ENCODE measurements around the gene SEPTIN14.
"Not testable (repeated sequence)": the region's sequence is repeated elsewhere in the genome, so short reads cannot be mapped to it uniquely, and the experiment has no call there.

The SEPTIN14 gene

DNA sequence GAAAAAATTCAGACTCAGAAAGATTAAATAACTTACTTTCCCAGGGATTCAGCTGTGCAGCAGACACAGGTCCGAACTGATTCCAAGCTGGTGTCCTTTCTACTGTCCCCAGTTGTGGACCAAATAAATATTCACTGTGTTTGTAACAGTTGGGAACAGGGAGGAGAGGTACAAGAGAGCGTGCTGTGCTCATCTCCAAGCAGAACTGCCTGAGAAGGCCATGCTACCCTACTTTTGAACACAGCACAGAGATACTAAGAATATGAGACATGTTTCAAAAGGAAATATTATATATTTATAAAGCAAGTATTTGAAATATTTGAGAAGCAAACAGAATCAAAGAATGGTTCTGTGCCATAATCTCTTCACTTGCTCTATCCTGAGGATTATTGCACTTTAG is at the start of gene SEPTIN14:
TSS of gene SEPTIN14 (minus strand) at position 101 of the 400 bp plus-strand sequence. CDS start 756 bp downstream, outside the sequence.
- DNase-seq, result not testable (repeated sequence)

DNA sequence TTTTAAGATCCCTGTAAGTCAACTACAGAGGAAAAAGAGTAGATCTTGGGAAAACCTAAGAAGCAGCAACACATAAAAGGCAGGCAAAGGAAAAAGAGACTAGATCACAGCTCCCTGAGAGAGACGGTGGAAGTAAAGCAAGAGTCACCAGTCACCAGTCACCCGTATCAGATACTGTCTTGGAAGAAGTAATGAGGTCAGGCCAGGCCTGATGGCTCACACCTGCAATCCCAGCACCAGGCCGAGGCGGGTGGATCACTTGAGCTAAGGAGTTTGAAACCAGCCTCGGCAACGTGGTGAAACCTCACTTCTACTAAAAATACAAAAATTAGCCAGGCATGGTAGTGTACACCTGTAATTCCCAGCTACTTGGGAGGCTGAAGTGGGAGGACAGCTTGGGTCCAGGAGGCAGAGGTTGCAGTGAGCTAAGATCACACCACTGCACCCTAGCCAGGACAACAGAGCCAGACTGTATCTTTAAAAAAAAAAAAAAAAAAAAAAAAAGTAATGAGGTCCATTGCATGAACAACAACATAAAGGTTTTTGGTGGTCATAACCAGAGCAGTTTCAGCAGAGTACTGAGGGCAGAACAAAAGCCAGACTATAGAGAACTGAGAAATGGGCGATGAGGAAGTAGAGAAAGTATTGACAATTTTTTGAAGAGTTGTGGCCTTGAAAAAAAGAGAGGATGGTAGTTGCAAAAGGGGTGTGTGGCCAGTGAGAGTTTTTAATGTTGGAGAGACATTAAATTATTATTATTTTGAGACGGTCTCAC is 41.6 kb upstream of the SEPTIN14 start:
- DNase-seq, result no peak

DNA sequence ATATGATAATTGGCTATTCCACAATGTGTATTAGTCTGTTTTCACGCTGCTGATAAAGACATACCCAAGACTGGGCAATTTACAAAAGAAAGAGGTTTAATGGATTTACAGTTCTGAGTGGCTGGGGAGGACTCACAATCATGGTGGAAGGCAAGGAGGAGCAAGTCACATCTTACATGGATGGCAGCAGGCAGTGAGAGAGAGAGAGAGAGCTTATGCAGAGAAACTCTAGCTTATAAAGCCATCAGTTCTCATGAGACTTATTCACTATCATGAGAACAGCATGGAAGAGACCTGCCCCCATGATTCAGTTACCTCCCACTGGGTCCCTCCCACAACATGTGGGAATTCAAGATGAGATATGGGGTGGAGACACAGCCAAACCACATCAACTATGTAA is 38.5 kb upstream of the SEPTIN14 start:
- DNase-seq, result not testable (repeated sequence)

DNA sequence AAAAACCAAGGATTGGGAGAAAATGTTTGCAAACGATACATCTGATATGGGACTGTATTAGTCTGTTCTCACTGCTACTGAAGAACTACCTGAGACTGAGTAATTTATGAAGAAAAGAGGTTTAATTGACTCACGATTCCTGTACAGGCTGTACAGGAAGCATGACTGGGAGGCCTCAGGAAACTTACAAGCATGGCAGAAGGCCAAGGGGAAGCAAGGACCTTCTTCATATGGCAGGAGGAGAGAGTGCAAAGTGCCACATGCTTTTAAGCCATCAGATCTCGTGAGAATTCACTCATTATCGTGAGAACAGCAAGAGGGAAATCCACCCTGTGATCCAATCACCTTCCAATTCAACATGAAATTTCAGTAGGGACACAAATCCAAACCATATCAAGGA is 35.7 kb upstream of the SEPTIN14 start:
- DNase-seq, result no peak

GRCh38 chr7:55895021-55895420 is 32.5 kb upstream of the SEPTIN14 start:
- no peak for DNase-seq

- no peak for DNase-seq
These were observed 31.4 kb upstream of the SEPTIN14 start for GRCh38 chr7:55893940-55894339.

DNA sequence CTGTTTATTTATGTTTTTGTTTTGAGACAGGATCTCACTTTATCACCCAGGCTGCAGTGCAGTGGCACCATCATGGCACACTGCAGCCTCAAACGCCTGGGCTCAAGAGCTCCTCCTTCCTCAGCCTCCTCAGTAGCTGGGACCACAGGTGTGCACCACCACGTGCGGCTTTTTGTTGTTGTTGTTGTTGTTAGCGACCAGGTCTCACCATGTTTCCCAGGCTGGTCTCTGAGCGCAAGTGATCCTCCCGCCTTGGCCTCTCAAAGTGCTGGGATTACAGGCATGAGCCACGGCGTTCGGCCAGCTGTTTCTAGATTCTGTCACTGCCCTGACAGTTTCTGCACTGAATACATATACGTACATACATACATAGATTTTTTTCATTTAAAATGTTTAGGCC is 25.8 kb upstream of the SEPTIN14 start:
- not testable (repeated sequence) for DNase-seq

DNA sequence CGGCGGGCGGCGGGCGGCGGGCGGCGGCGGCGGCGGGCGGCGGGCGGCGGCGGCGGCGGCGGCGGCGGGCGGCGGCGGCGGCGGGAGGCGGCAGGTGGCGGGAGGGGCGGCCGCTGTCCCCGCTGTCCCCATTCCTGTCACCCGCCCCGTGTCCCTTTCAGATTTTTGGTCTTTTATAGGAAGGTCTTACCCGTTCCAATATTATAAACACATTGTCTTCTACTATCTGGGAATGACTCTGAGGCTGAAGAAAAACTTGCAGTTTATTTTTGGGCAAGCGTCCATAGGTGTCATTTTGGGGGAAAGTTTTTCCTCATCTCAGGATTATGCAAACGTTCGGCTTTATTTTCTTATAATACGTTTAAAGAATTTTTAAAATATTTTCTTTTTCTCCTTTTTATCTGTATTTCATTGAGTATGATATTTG is 25.3 kb upstream of the SEPTIN14 start:
- no peak for DNase-seq

DNA sequence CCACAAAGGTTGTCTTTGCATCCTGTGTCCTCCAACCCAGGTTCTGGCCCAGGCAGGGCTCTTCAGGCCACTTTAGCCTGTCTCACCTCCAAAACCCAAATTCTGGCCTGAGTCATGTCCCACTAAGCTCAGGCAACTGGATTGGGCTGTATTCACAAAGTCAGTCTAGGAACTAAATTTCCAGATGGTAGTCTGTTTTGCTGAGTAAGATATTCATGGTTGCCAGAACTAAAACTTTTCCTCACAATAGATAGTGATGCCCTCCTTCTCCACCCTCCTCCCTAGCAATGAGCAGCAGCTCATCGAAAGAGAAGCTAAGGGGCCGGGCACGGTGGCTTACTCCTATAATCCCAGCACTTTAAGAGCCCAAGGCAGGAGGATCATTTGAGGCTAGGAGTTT is 21.8 kb upstream of the SEPTIN14 start:
- DNase-seq, result no peak

DNA sequence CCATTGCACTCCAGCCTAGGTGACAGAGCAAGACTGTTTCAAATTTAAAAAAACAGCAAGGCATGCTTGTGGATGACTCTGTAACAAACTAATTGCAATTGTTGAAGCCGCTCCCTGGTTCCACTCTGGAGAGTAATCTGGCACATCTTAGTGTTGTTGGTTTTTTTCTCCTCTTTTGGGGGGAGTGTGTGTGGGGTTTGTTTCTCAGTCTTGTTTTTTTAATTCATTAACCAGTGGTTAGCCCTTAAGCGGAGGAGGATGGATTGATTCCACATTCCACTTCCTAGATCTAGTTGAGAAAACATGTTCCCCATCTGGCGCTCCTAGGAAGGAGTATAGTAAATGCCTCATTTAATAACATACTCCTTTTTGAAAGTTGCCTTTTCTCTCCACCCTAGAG is 16.1 kb upstream of the SEPTIN14 start:
- DNase-seq, result no peak

DNA sequence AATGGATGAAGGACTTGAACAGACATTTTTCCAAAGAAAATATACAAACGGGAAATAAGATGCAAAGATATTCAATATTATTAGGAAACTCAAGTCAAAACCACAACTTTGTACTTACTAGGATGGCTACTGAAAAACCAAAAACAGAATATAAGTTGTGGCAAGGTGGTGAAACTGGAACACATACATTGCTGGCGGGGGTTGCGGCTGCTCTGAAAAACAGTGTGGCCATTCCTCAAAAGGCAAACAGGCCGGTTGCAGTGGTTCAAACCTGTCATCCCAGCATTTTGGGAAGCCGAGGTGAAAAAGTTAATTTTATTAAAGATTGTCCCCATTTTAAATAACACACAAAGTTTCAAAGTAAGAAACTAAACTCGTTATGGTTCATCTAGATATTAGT is 14.8 kb upstream of the SEPTIN14 start:
- no peak for DNase-seq

GRCh38 chr7:55873765-55874164 is 11.2 kb upstream of the SEPTIN14 start:
- DNase-seq, result no peak

DNA sequence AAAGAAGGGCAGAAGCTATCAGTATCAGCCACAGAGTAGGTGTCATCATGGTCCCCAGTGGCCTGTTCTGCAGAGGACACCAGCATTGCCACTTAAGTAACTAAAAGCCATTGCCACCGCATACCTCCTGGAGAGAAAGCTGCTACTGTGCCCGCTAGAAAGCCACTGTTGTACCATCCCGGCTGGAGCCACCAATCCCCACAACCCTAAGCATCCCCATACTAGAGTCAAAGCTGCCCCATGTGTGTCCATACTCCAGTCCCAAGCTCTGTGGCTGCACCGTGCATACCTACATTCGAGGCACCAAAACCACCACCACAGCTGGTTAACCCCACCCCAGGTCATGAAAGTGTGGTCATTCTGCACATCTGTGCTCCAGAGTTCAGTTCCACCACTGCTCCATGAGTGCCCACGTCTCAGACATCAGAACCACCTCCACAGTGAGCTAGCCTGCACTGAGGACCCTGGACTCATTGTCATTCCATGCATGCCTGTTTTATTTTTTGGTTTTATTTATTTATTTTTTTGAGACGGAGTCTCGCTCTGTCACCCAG is 9.5 kb upstream of the SEPTIN14 start:
- no peak for DNase-seq

- not testable (repeated sequence) for DNase-seq
These were observed 6.4 kb upstream of the SEPTIN14 start for GRCh38 chr7:55868989-55869388.

GRCh38 chr7:55845164-55845563 is 17.4 kb downstream of the SEPTIN14 start:
- DNase-seq, result not testable (repeated sequence)

- DNase-seq, result no peak
These were observed 24.0 kb downstream of the SEPTIN14 start for GRCh38 chr7:55838595-55838994.

GRCh38 chr7:55827577-55827976 is 35.0 kb downstream of the SEPTIN14 start:
- DNase-seq, result no peak

DNA sequence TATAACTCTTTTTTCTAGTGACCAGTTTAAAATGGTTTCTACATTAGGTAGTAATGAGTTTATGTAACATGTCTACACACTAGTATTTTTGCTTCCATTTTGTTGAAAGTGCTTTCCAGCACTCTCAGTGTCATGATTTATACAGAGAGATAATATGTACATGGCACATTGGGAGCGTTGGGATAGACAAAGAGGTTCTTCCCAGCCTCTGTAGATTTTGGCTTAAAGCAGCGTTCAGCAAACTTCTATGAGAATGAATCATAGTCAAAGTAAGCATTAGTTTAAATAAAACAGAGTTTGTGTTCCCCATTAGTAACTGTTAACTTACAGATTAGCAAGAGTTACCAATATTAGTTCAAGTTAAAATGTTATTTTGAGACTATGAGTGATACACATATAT is 43.9 kb downstream of the SEPTIN14 start:
- no peak for DNase-seq

DNA sequence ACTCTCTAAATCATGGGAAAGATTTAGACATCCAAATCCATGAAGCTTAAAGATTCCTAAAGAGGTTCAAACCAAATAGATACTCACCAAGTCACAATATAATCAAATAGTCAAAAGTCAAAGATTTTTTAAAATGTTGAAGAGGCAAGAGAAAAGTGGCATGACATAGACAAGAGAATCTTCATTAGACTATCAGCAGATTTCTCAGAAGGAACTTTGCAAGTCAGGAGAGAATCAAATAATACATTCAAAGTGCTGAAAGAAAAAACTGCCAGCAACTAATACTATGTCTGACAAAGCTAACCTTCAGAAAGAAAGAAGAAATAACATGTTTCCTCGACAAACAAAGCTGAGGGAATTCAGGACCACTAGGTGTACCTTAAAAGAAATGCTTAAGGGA is 65.3 kb downstream of the SEPTIN14 start:
- not testable (repeated sequence) for DNase-seq

DNA sequence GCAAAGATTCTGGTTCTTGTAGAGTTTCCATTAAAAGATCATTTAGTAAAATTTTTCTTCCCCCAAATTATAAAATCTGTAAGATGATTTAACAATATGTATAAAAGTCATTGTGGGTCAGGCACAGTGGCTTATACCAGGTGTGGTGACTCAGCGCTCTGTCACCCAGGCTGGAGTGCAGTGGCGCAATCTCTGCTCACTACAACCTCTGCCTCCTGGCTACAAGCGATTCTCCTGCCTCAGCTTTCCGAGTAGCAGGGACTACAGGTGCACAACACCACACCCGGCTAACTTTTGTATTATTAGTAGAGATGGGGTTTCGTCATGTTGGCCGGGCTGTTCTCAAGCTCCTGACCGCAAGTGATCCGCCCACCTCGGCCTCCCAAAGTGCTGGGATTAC is 68.0 kb downstream of the SEPTIN14 start:
- no peak for DNase-seq

DNA sequence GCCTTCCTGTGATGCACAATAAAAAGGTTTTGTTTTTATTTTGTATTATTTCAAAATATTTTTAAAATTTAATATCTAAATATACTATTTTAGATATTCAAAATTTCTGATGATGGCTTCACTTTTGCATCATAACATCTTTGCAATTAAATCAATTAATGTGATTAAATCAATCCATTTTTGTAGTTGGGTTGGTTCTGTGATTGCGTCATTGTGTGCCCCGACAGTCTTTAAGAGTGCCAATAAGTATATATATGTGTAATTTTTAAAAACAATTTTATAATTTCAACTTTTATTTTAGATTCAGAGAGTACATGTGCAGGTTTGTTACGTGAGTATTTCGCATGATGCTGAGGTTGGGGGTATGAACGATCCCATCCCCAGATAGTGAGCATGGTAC is 70.5 kb downstream of the SEPTIN14 start:
- DNase-seq, result no peak

GRCh38 chr7:55787796-55788195 is 74.8 kb downstream of the SEPTIN14 start:
- no peak for DNase-seq

DNA sequence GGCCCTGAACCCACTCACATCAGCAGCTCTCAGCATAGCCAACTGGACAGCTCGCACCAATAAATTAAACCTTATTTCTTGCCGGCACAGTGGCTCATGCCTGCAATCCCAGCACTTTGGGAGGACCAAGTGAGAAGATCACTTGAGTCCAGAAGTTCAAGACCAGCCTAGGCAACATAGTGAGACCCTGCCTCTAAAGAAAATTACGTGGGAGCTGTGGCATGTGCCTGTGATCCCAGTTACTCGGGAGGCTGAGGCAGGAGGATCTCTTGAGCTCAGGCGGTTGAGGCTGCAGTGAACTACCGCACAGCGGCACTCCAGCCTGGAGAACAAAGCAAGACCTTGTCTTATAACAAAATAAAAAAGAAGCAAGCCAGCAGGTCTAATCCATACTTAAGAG is 75.7 kb downstream of the SEPTIN14 start:
- no peak for DNase-seq

- not testable (repeated sequence) for DNase-seq
These were observed 77.1 kb downstream of the SEPTIN14 start for GRCh38 chr7:55785444-55785843.

GRCh38 chr7:55784151-55784550 is 78.4 kb downstream of the SEPTIN14 start:
- no peak for DNase-seq
